GM21786 (cell line): ENCODE data around the gene CST4.
"Not testable (repeated sequence)": the region's sequence is repeated elsewhere in the genome, so short reads cannot be mapped to it uniquely, and the experiment has no call there.

Experiments used
- ATAC-seq: cut with Tn5 transposase; IDR thresholded peaks from one replicate; pipeline ENCODE4 v1.9.1; 2021; ENCODE audit not compliant: unreplicated experiment

Gene CST4, protein sequence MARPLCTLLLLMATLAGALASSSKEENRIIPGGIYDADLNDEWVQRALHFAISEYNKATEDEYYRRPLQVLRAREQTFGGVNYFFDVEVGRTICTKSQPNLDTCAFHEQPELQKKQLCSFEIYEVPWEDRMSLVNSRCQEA

GRCh38 chr20:23688684-23689398, at the start of gene CST4:
Gene CST4 (minus strand): TSS chr20:23689038. CDS start chr20:23688969, 69 bp downstream.
- not testable (repeated sequence) for ATAC-seq

GRCh38 chr20:23735391-23735790, 46.6 kb upstream of the CST4 start:
- ATAC-seq = not testable (repeated sequence)

DNA sequence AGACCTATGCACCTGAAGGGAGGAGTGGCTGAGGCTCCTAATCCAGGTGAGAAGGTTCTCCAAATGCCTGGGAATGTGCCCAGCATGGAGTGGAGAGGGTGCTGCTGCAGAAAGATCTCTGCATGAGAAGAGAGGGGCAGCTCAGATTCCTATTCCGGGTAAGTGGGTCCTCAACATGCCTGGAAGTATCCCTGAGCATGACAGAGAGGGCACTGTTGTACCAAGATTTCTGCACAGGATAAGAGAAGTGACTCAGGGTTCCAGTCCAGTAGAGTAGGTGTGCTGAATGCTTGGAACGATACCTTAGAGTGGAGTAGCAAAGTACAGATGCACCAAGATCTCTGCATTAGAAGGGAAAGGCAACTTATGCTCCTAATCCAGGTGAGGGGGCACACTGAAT, 46.1 kb upstream of the CST4 start:
- ATAC-seq = not testable (repeated sequence)

- not testable (repeated sequence) for ATAC-seq
Measured at GRCh38 chr20:23734440-23734839, 45.6 kb upstream of the CST4 start.

- no peak for ATAC-seq
Measured at GRCh38 chr20:23727016-23727415, 38.2 kb upstream of the CST4 start.

- no peak for ATAC-seq
Measured at GRCh38 chr20:23725102-23725501, 36.3 kb upstream of the CST4 start.

DNA sequence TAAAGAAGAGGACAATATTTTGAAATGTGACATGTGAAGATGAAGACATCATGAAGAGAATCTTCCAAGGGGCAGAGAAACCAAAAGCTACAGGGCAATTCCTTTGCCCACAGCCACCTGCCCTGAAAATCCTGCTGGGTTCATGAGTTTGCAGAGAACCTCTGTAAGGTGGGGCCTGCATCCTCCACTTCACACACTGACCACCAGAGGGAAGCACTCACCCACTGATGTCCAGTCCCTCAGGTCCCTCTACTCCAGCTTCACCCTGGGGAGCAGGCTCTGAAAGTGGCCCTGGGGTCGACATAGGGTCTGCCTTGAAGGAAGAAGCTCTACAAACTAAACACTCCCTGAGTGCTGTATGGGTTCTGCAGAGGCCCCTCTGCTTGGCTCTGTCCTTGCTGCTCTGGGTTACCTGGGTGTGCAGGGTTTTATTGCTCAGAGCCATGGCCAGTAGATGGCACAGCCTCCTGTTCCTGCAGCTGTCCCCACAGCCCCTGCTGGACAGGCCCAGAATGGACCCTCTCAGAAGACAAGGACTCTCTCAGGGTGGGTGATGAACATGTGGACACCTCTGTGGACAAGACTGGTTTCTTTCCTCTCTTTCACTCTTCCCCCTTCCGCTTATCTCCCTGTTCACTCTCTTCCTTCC, 34.9 kb upstream of the CST4 start:
- not testable (repeated sequence) for ATAC-seq

DNA sequence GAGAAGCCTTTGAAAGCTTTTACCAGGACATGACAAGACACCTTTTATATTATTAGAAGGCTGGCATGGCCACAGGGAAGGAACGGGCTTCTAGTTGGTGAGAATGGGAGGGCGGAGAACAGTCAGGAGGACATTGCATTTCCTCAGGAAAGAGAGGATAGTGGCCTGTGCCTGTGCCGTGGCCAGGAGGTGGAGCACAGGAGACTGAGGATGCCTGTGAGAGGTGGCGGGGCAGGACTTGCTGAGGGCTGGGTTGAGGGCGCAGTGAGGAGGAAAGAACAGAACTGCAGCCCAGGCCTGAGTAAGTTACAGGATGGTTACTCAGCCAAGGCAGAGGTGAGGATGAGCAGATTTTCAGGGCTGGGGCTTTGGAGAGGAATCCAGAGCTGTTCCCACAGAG, 34.0 kb upstream of the CST4 start:
- ATAC-seq = not testable (repeated sequence)

GRCh38 chr20:23721962-23722361, 33.1 kb upstream of the CST4 start:
- ATAC-seq = no peak

DNA sequence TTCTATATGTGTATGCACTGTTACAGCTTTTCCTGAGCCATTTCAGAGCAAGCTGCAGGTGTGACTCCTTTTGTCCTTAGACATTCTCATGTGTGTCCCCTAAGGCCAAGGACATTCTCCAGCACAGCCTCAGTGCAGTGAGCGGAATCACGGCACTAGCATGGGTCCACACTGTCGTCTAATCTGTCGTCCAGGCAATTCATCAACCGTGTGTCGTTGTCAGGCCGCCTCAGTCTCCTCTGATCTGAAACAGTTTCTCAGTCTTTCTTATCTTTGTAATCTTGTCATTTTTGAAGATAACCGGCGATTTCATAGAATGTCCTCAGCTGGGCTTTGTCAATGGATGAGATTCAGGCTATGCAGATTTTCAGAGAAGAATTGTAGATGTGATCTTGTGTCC, 30.5 kb upstream of the CST4 start:
- ATAC-seq = not testable (repeated sequence)

DNA sequence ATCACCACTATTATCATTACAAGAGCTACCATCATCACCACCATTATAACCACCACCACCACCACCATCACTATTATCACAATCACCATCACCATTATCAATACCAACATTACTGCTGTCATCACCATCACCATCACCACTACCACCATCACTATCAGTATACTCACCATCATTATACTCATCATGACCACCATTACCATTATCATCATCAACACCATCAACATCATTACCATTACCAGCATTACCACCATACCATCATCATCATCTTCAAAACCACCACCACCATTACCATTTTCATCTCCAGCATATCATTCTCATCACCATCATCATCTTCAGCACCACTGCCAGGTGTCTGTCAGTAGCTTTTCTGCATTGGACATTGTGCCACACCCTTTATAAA, 22.9 kb upstream of the CST4 start:
- not testable (repeated sequence) for ATAC-seq

DNA sequence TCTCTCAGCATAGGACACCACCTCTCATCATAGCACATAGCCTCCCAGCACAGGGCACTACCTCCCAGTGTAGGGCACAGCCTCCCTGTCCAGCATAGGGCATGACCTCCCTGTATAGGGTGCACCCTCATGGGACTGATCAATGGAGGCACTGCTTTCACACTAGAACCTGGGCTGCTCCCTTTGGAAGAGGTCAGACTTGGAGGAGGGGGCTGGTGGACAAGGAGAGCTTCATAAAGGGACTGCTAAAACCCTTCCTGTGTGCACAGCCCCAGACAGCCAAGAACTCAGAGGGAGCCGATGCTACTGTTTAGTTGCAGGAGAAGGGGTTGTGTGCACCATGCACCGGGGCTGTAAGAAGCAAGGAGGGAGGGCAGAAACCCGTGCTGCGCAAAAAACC, 21.9 kb upstream of the CST4 start:
- no peak for ATAC-seq

DNA sequence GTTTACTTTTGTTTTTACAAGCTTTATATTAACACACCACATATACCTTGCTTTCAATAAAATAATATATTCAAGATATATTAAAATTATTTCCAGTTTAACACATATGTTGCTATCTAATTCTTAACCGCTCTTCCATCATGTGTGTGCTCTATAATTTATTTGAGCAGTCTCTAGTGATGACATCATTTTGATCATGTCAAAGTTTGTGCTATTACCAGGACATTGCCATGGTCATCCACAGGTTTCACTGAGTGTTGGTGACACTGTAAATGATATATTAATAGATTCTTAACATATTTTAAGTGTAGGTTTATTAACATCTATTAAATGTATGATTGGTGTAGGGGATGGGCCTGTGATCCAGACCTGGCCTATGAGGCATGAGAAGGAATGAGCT, 17.1 kb upstream of the CST4 start:
- ATAC-seq = no peak

- ATAC-seq = no peak
Measured at GRCh38 chr20:23702021-23702420, 13.2 kb upstream of the CST4 start.

DNA sequence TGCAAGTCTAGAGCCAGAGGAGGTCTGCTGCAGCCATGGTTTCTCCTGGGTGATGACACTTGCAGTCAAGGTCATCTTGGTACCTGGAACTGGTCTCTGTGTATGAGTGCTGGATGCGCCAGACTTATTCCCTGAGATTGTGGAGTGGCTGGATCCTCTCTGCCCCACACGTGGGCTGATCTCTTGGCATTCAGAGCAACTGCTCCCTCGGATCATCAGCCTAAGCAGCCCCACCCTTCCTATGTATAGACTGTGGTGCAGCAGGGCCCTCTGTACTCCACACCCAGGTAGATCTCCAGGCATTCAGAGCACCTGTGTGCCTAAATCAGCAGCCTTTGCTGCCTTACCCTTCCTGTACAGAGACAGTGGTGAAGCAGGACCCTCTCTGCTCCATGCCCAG, 12.1 kb upstream of the CST4 start:
- no peak for ATAC-seq

DNA sequence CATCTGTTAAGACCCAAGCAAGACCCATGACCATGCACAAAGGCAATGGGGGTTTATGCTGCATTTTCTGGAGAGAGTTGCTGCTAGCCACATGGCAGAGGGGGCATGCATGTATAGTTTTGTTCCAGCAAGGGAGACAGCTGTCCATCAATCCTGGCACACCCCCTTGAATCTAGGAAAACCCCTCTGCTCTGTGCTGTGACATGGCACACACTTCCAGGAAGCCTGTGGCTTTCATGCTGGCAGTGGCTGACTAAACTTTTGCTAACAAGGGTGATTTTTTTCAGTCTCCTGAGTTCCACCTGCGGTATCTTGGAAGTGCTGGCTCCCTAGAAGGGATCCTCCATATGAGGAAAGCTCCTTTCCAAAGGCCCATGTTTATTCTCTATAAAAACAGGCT, 9.1 kb upstream of the CST4 start:
- no peak for ATAC-seq

- not testable (repeated sequence) for ATAC-seq
Measured at GRCh38 chr20:23695068-23695395, 6.2 kb upstream of the CST4 start.

- ATAC-seq = not testable (repeated sequence)
Measured at GRCh38 chr20:23694178-23695067, 5.6 kb upstream of the CST4 start.

DNA sequence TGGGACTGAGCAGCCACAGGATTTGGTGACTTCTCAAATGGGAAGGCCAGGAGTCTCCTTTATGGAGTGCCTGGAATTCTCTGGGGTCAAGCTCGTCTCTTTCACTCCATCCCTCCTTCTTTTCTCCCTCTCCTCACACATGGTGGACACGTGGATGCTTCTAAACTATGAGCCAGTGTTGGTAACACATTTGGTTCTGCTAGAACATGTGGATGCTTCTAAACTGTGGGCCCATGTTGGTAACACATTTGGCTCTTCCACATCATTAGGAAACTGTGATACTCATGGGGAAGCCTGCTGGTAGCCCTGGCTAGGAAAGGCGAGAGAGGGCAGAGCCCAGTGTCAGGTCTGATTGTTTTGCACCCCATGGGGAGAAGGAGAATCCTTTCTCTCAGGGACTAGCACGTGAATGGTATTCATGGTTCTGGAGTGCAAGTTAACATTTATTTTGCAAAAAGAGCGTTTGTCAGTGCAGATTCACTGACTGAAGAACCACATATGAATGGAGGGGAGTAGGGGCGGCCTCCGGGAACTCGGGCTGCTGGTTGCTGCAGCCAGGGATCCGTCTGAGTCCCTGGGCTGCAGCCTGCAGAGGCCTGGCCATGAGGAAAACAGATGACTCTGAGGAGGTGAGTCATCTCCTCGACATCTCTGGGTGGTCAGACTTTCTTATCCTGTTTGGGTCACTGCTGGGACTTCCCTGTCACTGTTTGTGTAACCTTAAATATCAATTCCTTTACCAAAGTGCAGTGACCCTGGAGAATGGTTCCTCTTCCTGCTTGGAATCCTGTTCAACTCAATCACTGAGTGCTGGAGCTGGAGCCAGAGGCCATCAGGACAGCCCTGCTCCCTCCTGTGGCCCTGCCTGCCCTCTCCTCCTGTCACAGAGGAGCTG, 4.1 kb upstream of the CST4 start:
- not testable (repeated sequence) for ATAC-seq

DNA sequence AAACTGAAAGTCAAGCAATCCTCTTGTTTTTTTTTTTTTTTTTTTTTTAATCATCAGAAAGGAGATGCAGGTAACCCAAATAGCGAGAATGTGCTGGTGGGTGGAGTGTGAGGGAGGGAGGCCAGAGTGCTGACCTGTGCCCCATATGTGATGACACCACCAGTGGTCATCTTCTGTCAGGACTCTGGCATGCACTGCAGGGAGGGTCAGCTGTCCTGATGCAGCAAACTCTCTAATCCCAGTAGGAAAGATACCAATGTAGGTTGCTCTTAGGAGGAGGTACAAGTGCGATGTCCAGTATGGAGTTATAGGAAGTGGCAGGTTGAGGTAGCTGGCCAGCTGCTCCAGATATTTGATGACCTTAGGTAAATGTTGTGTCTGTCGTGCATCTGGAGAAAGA, 2.8 kb upstream of the CST4 start:
- ATAC-seq = no peak
